K562 (cell line): ENCODE measurements around the gene PPRC1. TPM values are rescaled to one million over a fixed set of nuclear protein-coding genes. Genes with fewer than 3 reads are reported as not detected.
A peak's percentile ranks its signal among the peaks of the same experiment; 100 is the strongest.

Experiments
- ATAC-seq: fragments of 200-7000 bp; cut with Tn5 transposase; 3 replicates; pipeline ENCODE4 v1.9.1; 2020; ENCODE audit warnings: moderate library complexity
- BruUV-seq: library from RNA; stranded (reverse); fragments of 400-500 nt; replicated peaks from 2 replicates; lab custom pipeline; 2021; lab: Mats Ljungman, UMichigan
- CTCF ChIA-PET: fragments of 300-600 bp; formaldehyde crosslinking; extraction: SDS; loops from one replicate; lab custom pipeline; 2021; ENCODE audit warnings: low intra/inter-chr PET ratio; lab: Yijun Ruan, JAX
- POLR2A ChIA-PET: fragments of 300-600, 350-650 bp; sonication (Branson Sonifier 250); formaldehyde crosslinking; extraction: SDS; loops from one replicate; lab custom pipeline; 2021; ENCODE audit warnings: antibody characterized with exemption, inconsistent platforms; lab: Yijun Ruan, JAX
- DNase-seq, 4 experiments: peaks; one replicate each; pipeline versions ENCODE4 v3.0.0 to v3.0.0-alpha.2; 2011 to 2018; ENCODE audit warnings: low spot score in 3 of 4, mixed read lengths in 3 of 4; ENCODE audit errors: extremely low read depth in 1 of 4
- FAIRE-seq: peaks from 2 replicates; lab custom pipeline; 2011; peaks lifted over from hg19 to GRCh38; lab: Jason Lieb, UNC
- H2AFZ ChIP-seq: 2 replicates; pipeline ENCODE4 v1.6.0; 2011; ENCODE audit warnings: low read depth, low read length, control low read depth, inconsistent platforms
- H3K27ac ChIP-seq: fragments of 200-600 bp; 3 replicates; pipeline ENCODE4 v1.8.0; 2011; ENCODE audit warnings: low read depth, mild to moderate bottlenecking, control low read depth, inconsistent platforms, low read length, moderate library complexity, mixed read lengths; ENCODE audit errors: extremely low read depth
- H3K27me3 ChIP-seq, 2 experiments: fragments of 300-600 bp in 1 of 2; 2 replicates in 1 of 2; 3 replicates in 1 of 2; pipeline versions ENCODE4 v1.6.0 to v1.8.0; 2011; ENCODE audit warnings: inconsistent platforms in 2 of 2, low read length in 2 of 2, mild to moderate bottlenecking in 1 of 2, mixed read lengths in 1 of 2, moderate library complexity in 1 of 2; ENCODE audit not compliant: control insufficient read depth in 2 of 2, insufficient read depth in 2 of 2
- H3K36me3 ChIP-seq: fragments of 300-600 bp; 3 replicates; pipeline ENCODE4 v1.8.0; 2011; ENCODE audit warnings: mild to moderate bottlenecking, low read length, inconsistent platforms; ENCODE audit not compliant: control insufficient read depth, insufficient read depth
- H3K4me1 ChIP-seq, 2 experiments: fragments of 200-600 bp in 1 of 2; replicated peaks in 1 of 2; 2 replicates in 1 of 2; 3 replicates in 1 of 2; pipeline versions ENCODE4 v1.5.1 to v1.8.0; 2011; ENCODE audit warnings: inconsistent platforms in 2 of 2, low read length in 2 of 2, mild to moderate bottlenecking in 1 of 2, mixed read lengths in 1 of 2, moderate library complexity in 1 of 2; ENCODE audit not compliant: control insufficient read depth in 2 of 2, insufficient read depth in 2 of 2
- H3K4me2 ChIP-seq: 2 replicates; pipeline ENCODE4 v1.6.1; 2011; ENCODE audit warnings: low read length, control low read depth, inconsistent platforms, mixed read lengths; ENCODE audit not compliant: insufficient read depth
- H3K4me3 ChIP-seq: fragments of 200-600 bp; sonication (generic), shearing (Covaris generic); 2 replicates; pipeline ENCODE4 v1.5.1; 2016; ENCODE audit warnings: control low read depth, inconsistent platforms
- H3K79me2 ChIP-seq: fragments of 200-600 bp; 3 replicates; pipeline ENCODE4 v1.8.0; 2011; ENCODE audit warnings: low read length, inconsistent platforms; ENCODE audit not compliant: control insufficient read depth, insufficient read depth
- H3K9ac ChIP-seq, 2 experiments: 2 replicates each; pipeline versions ENCODE4 v1.6.0 to v1.6.1; 2011; ENCODE audit warnings: low read depth in 2 of 2, low read length in 2 of 2, control low read depth in 1 of 2, inconsistent platforms in 1 of 2, mild to moderate bottlenecking in 1 of 2, mixed read lengths in 1 of 2; ENCODE audit not compliant: insufficient read depth in 1 of 2
- H3K9me1 ChIP-seq: one replicate; pipeline ENCODE4 v1.6.0; 2011; ENCODE audit warnings: inconsistent platforms, mild to moderate bottlenecking, low read length, moderate library complexity; ENCODE audit not compliant: control insufficient read depth, insufficient read depth
- H3K9me3 ChIP-seq: replicated peaks from 2 replicates; pipeline ENCODE4 v1.5.1; 2011; ENCODE audit warnings: low read depth, low read length, inconsistent platforms; ENCODE audit not compliant: control insufficient read depth, insufficient read depth
- H4K20me1 ChIP-seq: replicated peaks from 2 replicates; pipeline ENCODE4 v1.6.1; 2011; ENCODE audit warnings: low read length, inconsistent platforms, mixed read lengths; ENCODE audit not compliant: control insufficient read depth, insufficient read depth
- HNRNPK ChIP-seq: fragments of 200-400 bp; formaldehyde crosslinking; IDR thresholded peaks from one replicate; pipeline ENCODE4 v1.6.1; 2018; ENCODE audit warnings: mild to moderate bottlenecking, low read depth, low read length; ENCODE audit not compliant: poor library complexity, severe bottlenecking
- HOXB6 ChIP-seq: fragments of 250-450 bp; sonication (Bioruptor Pico); IDR thresholded peaks from 2 replicates; pipeline ENCODE4 v1.5.1; 2022; ENCODE audit warnings: mild to moderate bottlenecking, borderline replicate concordance
- POLR2G ChIP-seq: fragments of 200-400 bp; formaldehyde crosslinking; IDR thresholded peaks from 2 replicates; pipeline ENCODE4 v1.6.1; 2017; ENCODE audit warnings: low read depth, mild to moderate bottlenecking, antibody characterized with exemption, low read length, moderate library complexity
- RBFOX2 ChIP-seq: fragments of 200-400 bp; formaldehyde crosslinking; IDR thresholded peaks from 2 replicates; pipeline ENCODE4 v1.6.1; 2017; ENCODE audit warnings: low read depth, mild to moderate bottlenecking, low read length, moderate library complexity
- RBM25 ChIP-seq: fragments of 200-400 bp; formaldehyde crosslinking; IDR thresholded peaks from 2 replicates; pipeline ENCODE4 v1.6.1; 2018; ENCODE audit warnings: low read length, low read depth, moderate library complexity; ENCODE audit not compliant: severe bottlenecking
- SMARCE1 ChIP-seq: fragments of 450-650 bp; IDR thresholded peaks from 2 replicates; pipeline ENCODE4 v1.7.1; 2016; ENCODE audit warnings: mild to moderate bottlenecking
- SRSF9 ChIP-seq: fragments of 200-400 bp; formaldehyde crosslinking; IDR thresholded peaks from 2 replicates; pipeline ENCODE4 v1.6.1; 2017; ENCODE audit warnings: low read depth, low read length, borderline replicate concordance
- WGBS: fragments of 100-300 bp; shearing (Covaris generic); methylation state at CpG from one replicate; pipeline ENCODE4 v1.1.6; 2016; ENCODE audit warnings: low coverage, mixed read lengths; ENCODE audit not compliant: insufficient coverage; ENCODE audit errors: missing lambda C conversion rate; 5-methylcytosine and 5-hydroxymethylcytosine counted together
- in situ Hi-C: fragments of 300-500 bp; cut with MboI; formaldehyde crosslinking; loops from 4 replicates; pipeline ENCODE4 v1.15.0; 2018; ENCODE audit warnings: inconsistent platforms, mixed read lengths
- intact Hi-C: fragments of 100-400 bp; cut with micrococcal nuclease; formaldehyde crosslinking; loops from 2 replicates; pipeline ENCODE4 v1.14.2; 2022
- polyA plus RNA-seq, 8 experiments: library from polyadenylated mRNA; depleted of rRNA in 4 of 8; stranded (reverse) in 5 of 8; unstranded in 3 of 8; fragments of >200 nt; fragmentation: Nextera tagmentation in 2 of 8; fragmentation: Illumina TruSeq in 1 of 8; extraction: Ambion mirVana in 2 of 8; extraction: Trizol in 1 of 8; gene quantifications; 2 replicates each; pipeline versions ENCODE4 v1.2.1 to v1.2.3, GENCODE V29; 2011 to 2014; ENCODE audit warnings: inconsistent platforms in 1 of 8, missing spikeins in 1 of 8
- total RNA-seq, 7 experiments: library from RNA; depleted of rRNA in 6 of 7; stranded (reverse); fragments of >200 nt in 6 of 7; fragmentation: Illumina TruSeq in 2 of 7; extraction: Trizol in 2 of 7; gene quantifications; 2 replicates each; pipeline versions ENCODE4 v1.2.1 to v1.2.3, GENCODE V29; 2011 to 2021; ENCODE audit warnings: low replicate concordance in 1 of 7
- TF ChIP-seq, protein P1 (sequence below): fragments of 200-400 bp; formaldehyde crosslinking; IDR thresholded peaks from 2 replicates; pipeline ENCODE4 v1.6.1; 2017; ENCODE audit warnings: mild to moderate bottlenecking, low read depth, low read length, moderate library complexity
- TF ChIP-seq, protein P2 (sequence below): sonication (generic); formaldehyde crosslinking; IDR thresholded peaks from 2 replicates; pipeline ENCODE4 v1.8.0; 2022; ENCODE audit warnings: mild to moderate bottlenecking, missing genetic modification reagents
- TF ChIP-seq, protein P3 (sequence below): fragments of 250-450 bp; sonication (Bioruptor Pico); IDR thresholded peaks from 2 replicates; pipeline ENCODE4 v1.5.1; 2021; ENCODE audit warnings: mild to moderate bottlenecking

PPRC1 gene
- total and polyA plus RNA-seq, 9 of the 15 experiments (the other 6 are each of a cell fraction or from before 2014, with no cell fraction given) = 8.5 to 47.1 (median 16.2) TPM

DNA sequence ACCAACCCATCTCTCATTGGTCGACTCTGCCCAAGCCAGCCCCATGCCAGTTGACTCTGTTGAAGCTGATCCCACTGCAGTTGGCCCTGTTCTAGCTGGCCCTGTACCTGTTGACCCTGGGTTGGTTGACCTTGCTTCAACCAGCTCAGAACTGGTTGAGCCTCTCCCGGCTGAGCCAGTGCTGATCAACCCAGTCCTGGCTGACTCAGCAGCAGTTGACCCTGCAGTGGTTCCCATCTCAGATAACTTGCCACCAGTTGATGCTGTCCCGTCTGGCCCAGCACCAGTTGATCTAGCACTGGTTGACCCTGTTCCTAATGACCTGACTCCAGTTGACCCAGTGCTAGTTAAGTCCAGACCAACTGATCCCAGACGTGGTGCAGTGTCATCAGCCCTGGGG, 7.4 kb downstream of the PPRC1 start (continued):
- TF ChIP-seq SMARCE1 (no peak), HNRNPK (no peak)

DNA sequence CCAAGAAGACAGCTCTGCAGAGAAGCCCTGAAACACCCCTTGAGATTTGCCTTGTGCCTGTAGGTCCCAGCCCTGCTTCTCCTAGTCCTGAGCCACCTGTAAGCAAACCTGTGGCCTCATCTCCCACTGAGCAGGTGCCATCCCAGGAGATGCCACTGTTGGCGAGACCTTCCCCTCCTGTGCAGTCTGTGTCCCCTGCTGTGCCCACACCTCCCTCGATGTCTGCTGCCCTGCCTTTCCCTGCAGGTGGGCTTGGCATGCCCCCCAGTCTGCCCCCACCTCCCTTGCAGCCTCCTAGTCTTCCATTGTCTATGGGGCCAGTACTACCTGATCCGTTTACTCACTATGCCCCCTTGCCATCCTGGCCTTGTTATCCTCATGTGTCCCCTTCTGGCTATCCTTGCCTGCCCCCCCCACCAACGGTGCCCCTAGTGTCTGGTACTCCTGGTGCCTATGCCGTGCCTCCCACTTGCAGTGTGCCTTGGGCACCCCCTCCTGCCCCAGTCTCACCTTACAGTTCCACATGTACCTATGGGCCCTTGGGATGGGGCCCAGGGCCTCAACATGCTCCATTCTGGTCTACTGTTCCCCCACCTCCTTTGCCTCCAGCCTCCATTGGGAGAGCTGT, 8.2 kb downstream of the PPRC1 start:
- in situ Hi-C loops (no loop called here), intact Hi-C loops (no loop called here)
- peaks cover 88% of the 10 kb centered on the region for H3K36me3 ChIP-seq
- 0 out of 2 replicates have a peak, but pooled peaks have one; percentile 22 for TF ChIP-seq POLR2G
- TF ChIP-seq SRSF9 = no peak
- no peak for TF ChIP-seq RBM25
- TF ChIP-seq, protein P1, sequence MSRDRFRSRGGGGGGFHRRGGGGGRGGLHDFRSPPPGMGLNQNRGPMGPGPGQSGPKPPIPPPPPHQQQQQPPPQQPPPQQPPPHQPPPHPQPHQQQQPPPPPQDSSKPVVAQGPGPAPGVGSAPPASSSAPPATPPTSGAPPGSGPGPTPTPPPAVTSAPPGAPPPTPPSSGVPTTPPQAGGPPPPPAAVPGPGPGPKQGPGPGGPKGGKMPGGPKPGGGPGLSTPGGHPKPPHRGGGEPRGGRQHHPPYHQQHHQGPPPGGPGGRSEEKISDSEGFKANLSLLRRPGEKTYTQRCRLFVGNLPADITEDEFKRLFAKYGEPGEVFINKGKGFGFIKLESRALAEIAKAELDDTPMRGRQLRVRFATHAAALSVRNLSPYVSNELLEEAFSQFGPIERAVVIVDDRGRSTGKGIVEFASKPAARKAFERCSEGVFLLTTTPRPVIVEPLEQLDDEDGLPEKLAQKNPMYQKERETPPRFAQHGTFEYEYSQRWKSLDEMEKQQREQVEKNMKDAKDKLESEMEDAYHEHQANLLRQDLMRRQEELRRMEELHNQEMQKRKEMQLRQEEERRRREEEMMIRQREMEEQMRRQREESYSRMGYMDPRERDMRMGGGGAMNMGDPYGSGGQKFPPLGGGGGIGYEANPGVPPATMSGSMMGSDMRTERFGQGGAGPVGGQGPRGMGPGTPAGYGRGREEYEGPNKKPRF = no peak
- TF ChIP-seq HOXB6 (CRISPR knock-in tag) = no peak
- TF ChIP-seq RBFOX2 = peak; percentile 57
- TF ChIP-seq, protein P2, sequence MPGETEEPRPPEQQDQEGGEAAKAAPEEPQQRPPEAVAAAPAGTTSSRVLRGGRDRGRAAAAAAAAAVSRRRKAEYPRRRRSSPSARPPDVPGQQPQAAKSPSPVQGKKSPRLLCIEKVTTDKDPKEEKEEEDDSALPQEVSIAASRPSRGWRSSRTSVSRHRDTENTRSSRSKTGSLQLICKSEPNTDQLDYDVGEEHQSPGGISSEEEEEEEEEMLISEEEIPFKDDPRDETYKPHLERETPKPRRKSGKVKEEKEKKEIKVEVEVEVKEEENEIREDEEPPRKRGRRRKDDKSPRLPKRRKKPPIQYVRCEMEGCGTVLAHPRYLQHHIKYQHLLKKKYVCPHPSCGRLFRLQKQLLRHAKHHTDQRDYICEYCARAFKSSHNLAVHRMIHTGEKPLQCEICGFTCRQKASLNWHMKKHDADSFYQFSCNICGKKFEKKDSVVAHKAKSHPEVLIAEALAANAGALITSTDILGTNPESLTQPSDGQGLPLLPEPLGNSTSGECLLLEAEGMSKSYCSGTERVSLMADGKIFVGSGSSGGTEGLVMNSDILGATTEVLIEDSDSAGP = no peak
- TF ChIP-seq, protein P3, sequence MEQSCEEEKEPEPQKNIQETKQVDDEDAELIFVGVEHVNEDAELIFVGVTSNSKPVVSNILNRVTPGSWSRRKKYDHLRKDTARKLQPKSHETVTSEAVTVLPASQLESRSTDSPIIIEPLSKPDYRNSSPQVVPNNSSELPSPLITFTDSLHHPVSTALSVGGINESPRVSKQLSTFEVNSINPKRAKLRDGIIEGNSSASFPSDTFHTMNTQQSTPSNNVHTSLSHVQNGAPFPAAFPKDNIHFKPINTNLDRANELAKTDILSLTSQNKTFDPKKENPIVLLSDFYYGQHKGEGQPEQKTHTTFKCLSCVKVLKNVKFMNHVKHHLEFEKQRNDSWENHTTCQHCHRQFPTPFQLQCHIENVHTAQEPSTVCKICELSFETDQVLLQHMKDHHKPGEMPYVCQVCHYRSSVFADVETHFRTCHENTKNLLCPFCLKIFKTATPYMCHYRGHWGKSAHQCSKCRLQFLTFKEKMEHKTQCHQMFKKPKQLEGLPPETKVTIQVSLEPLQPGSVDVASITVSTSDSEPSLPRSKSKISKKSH (CRISPR knock-in tag) = no peak
- no peak overlapping the region for H3K27ac ChIP-seq
- no peak overlapping the region for H3K4me3 ChIP-seq
- ATAC-seq (no peak), DNase-seq (no peak), FAIRE-seq (no peak)
- H3K79me2 ChIP-seq = peaks cover 59% of the 10 kb centered on the region
- no peaks in the 10 kb centered on the region for H3K9me3 ChIP-seq
- H2AFZ ChIP-seq = no peak overlapping the region
- no TSS peak for BruUV-seq
- CTCF ChIA-PET = no interaction called here
- H3K9me1 ChIP-seq = peaks cover 7% of the 10 kb centered on the region
- H3K9ac ChIP-seq = peak overlapping the region in 1 of 2 experiments; percentile 45; a peak in 1 of 4 replicates
- H3K27me3 ChIP-seq = no peaks in the 10 kb centered on the region
- H3K4me1 ChIP-seq = peaks cover 0 to 9% of the 10 kb centered on the region in 2 experiments; a peak in 3 of 5 replicates
- peaks cover 18% of the 10 kb centered on the region; the same call in 1 of the 2 replicates for H4K20me1 ChIP-seq
- POLR2A ChIA-PET = interaction anchor here (9.1 kb wide), 1 partner anchor 9 kb away, joined by 92 read pairs; the partner anchor contains the start of gene NOLC1
- WGBS = 86% methylated on average over 3 of the region's 5 CpGs
- H3K4me2 ChIP-seq = no peak overlapping the region
